ENCODE measurements around the gene CHAT.

GRCh38 chr10:49649294-49649693 lies 35.5 kb downstream of the CHAT start:
- TF ChIP-seq CTCF (IDR thresholded peaks at IDR 0.05), result no peak
- TF ChIP-seq POLR2A (IDR thresholded peaks at IDR 0.05), result no peak

All from adrenal gland (tissue), 5 donors.